Measurements from ENCODE around the gene UAP1L1.
"Not testable (repeated sequence)": the region's sequence is repeated elsewhere in the genome, so short reads cannot be mapped to it uniquely, and the experiment has no call there.

UAP1L1 gene

DNA sequence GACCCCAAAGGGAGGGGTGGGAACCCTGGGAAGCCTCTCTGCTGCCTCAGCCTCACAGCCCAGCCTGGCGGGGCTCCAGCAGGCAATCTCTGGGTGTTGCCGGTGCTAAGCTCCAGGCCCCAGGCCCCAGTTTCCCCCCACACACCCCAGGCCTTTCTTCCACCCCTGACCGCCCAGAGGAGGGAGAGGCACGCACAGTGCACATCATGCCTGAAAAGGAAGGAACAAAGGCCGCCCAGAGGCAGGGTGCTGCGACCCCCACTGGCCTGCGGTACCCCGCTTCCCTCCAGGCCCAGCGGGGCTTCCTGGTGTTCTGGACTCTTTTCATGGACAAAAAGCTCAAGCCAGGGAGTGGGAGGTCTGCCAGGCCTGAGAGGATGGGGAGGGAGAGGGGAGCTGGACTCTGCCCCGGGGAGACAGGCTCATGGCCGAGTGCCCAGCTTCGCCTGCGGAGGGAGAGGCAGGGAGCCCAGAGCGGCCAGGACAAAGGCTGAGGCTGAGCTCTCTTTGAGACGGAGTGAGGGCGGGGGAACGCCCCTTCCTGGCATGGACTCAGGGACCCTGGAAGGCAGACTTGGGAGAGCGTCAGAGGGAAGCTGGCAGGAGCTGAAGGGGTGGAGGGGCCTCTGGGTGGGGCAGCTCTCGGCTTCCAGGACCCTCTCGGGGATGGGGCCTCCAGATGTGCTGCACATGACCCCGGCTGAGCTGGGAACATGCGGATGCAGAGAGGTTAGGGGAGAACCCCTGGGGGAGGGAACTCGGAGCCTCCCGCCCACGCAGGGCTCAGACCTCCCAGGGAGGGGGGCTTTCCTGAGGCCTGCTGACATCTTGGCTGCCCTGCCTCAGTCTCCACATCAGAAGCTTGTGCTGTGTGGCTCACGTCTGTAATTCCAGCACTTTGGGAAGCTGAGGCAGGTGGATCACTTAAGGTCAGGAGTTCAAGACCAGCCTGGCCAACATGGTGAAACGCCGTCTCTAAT, 21.6 kb upstream of the UAP1L1 start:
- in situ Hi-C loops (cut with MboI; ENCODE audit: low sequenced_read_pairs) = no loop called here

DNA sequence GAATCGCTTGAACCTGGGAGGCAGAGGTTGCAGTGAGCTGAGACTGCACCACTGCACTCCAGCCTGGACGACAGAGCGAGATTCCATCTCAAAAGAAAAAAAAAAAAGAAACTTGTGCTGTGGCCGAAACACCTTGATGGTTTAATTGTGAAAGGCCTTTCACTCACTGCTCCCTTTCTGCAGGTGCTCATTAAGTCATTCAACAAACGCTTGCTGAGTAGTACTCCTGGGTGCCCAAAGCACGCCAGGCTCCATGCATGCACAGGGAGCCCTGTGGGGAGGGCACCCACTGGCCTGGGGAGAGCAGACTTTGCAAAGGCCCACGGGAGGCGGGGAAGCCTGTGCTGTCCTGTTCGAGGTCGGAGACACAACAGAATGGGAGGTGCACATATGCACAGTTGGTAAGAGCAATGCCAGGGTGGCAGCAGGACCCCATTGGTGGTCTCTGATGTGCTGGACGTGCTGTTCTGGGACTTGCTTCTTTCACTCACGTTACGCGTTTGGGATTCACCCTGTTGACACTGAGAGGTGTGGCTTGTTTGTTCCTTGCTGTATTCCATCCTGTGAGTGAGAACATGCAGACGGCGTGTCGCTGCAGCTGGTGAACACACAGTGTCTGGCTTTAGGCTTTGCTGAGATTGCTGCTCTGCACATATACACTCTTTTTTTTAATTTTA, 20.4 kb upstream of the UAP1L1 start:
- in situ Hi-C loops (cut with MboI; ENCODE audit: low sequenced_read_pairs) = no loop called here

DNA sequence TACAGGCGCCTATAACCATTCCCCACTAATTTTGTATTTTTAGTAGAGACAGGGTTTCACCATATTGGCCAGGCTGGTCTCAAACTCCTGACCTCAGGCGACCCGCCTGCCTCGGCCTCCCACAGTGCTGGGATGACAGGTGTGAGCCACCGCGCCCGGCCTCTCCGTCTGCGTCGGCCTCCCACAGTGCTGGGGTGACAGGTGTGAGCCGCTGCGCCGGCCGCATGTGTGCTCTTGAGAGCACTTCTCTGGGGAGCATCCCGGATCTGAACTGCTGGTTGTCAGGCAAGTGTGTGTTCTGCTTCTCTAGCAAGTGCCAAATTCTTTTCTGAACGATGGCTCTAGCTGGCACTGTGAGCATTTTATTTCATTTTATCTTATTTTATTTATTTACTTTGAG, 19.8 kb upstream of the UAP1L1 start:
- in situ Hi-C loops (cut with MboI; ENCODE audit: low sequenced_read_pairs) = no loop called here

DNA sequence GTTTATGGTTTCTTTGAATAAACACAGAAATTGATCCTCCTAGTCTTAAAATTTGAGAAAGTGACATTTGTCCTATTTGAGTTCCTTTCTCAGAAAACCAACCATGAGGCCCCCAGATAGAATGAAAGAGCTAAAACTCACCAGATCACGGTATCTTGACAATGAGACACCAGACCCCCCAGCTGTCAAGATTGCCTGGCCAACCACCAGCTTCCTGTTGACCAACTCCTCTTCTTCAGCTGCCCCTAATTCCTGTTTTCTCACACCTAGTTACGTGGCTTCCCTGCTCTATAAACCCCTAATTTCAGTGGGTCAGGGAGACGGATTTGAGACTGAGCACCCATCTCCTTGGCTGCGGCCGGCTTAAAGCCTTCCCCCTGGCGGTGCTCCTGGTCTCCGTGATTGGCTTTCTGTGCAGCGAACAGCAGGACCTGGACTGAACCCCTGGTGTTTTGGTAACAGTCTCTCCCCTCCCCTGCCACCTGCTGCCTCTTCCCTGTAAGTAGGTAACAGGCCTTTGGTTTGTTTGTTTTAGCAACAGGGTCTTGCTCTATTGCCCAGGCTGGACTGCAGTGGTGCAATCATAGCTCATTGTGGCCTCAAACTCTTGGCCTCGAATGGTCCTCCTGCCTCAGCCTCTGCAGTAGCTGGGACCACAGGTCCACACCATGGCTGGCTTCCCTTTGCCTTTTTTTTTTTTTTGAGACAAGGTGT, 18.6 kb upstream of the UAP1L1 start:
- in situ Hi-C loops (cut with MboI; ENCODE audit: low sequenced_read_pairs) = no loop called here

- in situ Hi-C loops (cut with MboI; ENCODE audit: low sequenced_read_pairs) = no loop called here
Observed at GRCh38 chr9:137062384-137062783, 14.9 kb upstream of the UAP1L1 start.

DNA sequence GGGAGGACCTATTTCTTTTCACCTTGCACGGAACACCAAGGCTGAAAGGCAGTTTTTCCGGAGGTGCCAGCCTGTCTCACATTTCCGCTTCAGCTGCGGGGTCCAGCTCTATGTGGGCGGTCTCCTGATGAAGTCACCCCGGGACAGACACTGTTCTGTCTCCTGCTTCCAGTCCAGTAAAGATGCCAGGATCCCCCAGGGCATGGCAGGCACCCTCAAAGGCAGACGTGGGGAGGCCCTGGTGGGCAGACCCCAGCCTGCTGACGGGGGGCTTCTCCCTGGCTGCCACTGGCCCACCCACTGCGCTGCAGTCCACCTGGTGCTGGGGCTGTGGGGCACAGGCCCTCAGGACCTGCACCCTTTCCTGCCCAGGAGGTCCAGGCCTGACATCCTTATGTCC, 14.5 kb upstream of the UAP1L1 start:
- in situ Hi-C loops (cut with MboI; ENCODE audit: low sequenced_read_pairs) = not testable (repeated sequence)

DNA sequence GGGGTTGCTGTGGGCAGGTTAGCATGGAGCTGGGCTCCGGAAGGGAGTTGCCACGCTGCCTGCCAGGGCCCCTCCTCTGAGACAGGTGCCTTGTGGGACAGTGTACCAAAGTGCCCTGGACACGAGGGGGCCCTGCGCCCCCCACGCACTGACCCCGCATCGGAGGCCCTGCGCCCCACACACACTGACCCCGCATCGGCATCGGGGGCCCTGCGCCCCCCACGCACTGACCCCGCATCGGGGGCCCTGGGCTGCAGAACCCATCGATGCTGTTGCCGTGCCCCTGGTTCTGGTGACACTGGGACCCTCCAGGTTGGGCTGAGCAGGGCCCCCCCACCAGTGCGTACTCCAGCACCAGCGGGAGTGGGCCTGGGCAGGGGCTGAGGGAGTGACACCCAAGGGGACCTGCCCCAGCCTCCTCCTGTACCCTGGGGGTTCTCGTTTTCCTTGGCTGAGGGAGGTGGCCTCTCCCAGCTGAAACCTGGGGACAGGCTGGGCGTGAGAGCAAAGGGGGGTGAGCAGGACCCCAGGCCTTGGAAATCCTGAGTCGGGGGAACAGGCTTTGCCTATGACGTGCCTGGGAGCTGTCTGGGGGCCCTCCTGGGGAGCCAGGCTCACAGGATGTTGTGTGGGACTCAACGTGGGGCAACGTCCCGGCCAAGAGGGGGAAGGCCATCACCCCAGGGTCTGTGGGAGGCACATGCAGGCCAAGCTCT, 13.8 kb upstream of the UAP1L1 start:
- in situ Hi-C loops (cut with MboI; ENCODE audit: low sequenced_read_pairs) = no loop called here

DNA sequence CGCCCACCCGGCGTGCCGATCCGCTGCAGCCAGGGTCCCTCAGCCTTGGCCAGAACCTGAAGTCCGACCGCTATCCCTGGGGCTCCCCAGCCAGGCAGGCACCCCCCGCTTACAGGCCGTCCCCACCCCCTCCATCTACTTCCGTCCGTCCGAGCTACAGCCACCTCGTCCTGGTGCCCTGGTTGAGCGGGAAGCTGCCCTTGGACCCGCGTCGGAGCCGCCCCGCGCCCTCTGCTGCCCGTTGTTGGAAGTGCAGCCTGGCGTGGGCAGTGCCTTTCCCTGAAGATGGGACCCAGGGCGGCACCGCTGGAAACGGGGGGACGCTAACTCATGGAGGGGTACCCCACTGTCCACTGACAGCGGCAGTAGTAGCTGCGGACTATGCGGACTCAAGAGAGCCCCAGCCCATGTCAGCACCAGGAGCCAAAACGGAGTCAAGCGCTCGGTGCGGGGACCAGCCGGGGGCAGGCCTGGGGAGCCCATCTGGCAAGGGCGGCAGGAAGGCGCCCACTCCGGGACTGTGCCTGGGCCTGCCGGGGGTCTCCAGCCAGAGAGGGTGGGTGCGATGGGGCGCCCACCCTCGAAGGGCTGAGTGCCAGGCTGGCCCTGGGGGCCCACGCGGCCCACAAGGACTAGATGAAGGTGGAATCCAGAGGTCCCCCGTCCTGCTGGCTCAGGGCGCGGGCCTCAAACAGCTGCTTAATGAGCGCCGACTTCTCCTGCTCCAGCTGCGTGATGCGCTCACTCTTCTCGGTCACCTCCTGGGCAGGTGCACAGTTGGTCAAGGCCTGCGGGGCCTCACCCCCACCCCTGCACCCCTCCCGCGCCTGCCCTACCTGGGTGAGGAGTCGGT, 13.1 kb upstream of the UAP1L1 start:
- in situ Hi-C loops (cut with MboI; ENCODE audit: low sequenced_read_pairs) = no loop called here

GRCh38 chr9:137064880-137065164, 12.5 kb upstream of the UAP1L1 start:
- in situ Hi-C loops (cut with MboI; ENCODE audit: low sequenced_read_pairs) = no loop called here

GRCh38 chr9:137065336-137065967, 11.9 kb upstream of the UAP1L1 start:
- in situ Hi-C loops (cut with MboI; ENCODE audit: low sequenced_read_pairs) = no loop called here

GRCh38 chr9:137066096-137066861, 11.0 kb upstream of the UAP1L1 start:
- in situ Hi-C loops (cut with MboI; ENCODE audit: low sequenced_read_pairs) = no loop called here

GRCh38 chr9:137067860-137068538, 9.3 kb upstream of the UAP1L1 start:
- in situ Hi-C loops (cut with MboI; ENCODE audit: low sequenced_read_pairs) = no loop called here

DNA sequence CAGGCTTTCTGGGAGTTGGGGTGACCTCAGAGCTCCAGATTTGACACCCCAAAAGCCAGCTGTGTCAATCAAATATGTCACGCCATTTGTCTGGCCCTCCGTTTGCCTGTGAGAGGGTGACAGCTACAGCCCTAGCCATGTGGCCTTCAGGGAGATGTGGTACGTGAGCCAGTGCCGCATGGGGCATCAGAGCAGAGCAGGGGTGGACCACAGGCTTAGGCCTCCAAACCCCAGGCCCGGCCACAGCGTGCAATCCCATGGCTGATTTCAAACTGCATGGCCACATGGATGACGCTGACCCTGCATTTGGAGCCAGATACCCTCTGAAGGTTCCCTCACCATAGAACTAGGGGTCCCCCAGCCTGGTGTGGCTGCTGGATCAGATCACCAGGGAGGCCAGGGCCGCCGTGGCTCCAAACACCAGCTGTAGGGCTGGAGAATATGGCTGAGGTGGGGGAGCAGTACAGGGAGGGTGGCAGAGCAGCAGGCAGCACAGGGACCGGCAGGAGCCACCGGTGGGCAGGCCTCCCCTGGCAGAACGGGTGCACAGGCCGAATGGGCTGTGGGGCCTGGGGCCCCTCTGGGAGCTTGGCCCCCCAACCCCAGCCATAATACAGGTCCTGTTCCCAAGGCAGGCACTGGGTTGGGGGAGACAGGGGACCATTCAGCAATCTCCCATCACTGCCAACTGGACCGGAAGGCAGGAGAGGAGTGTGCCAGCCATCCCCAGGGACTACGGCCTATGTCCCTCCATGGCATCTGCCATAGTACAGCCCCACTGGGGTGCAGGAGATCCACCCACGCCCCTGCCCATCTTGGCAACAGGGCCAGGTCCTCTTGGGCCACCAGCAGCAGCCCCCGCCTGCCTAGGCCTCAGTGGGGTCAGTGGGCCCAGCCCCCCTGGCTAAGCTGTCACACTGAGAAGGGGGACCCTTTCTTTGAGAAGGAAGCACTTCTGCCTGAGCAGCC, 8.5 kb upstream of the UAP1L1 start:
- in situ Hi-C loops (cut with MboI; ENCODE audit: low sequenced_read_pairs) = no loop called here

DNA sequence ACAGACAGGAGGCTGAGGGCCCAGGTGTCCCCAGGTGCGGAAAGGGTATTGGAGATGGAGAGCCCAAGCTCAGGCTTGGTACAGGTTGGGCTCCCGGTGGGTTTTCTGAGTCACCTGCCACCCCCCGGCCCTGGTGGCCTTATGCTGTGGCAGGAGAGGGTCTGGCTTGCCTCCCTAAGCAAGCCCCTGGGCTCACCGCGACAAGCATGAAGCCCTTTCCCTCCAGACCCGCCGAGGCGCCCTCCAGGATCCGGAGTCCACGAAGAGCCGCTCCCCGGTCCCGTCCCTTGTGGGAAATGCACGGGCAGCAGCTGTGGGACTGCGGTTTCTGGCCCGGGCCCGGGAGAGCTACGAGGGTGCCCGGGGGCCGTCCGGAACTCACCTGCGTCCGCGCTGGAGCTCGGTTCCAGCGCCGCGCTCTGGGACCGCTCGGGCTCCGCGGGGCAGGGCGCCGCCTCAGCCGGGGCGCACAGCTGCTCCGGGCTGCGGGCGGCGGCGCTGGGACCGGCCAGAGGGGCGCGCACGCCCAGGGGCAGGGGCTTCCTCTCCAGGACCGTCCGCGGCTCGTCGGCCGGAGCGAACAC, 7.7 kb upstream of the UAP1L1 start:
- in situ Hi-C loops (cut with MboI; ENCODE audit: low sequenced_read_pairs) = no loop called here

- in situ Hi-C loops (cut with MboI; ENCODE audit: low sequenced_read_pairs) = no loop called here
Observed at GRCh38 chr9:137070201-137070905, 7.0 kb upstream of the UAP1L1 start, which contains the start of gene SAPCD2. TSS of gene SAPCD2 (minus strand) at chr9:137070557. CDS start at chr9:137070460, 97 bp downstream.

DNA sequence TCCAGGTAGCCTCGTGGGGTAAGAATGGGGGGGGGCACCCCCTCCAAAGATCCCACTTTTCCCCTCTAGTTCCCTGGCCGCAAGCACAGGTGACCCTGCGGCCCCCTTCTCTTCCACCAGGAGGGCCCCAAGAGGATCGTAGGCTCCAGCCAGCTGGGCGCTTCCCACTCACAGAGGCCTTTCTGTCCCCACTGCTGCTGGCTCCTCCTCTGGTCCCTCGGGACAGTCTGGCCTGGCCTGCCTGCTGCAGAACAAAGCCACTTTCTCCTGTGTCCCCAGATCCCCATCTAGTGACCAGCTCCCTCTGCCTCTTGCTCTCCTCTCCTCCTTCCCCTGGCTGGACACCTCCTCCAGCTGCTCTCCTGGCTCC, 6.4 kb upstream of the UAP1L1 start:
- in situ Hi-C loops (cut with MboI; ENCODE audit: low sequenced_read_pairs) = no loop called here

All from HL-60/S4 (cell line).